HG02588 (cell line): ENCODE measurements around the gene CHD5.

Experiments used
- ATAC-seq: cut with Tn5 transposase; IDR thresholded peaks from one replicate; pipeline ENCODE4 v1.9.1; 2021; ENCODE audit warnings: mild to moderate bottlenecking, moderate library complexity; ENCODE audit not compliant: unreplicated experiment

CHD5 gene

DNA sequence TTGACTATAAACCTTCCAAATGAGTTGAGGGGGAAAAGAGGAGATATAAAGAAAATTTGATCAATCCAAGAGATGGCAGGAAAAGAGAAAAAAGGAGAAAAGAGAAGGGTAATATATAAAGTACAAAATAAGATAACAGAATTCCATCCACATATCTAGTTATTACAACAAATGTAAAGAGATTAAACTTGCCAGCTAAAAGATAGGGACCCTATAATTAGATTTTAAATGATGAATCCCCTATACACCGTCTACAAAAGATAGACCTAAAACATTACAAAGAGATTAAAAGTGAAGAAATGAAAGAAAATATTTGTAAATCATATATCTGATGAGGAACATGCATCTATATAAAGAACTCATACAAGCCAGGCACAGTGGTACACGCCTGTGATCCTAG, 63.1 kb downstream of the CHD5 start:
- ATAC-seq, result no peak

DNA sequence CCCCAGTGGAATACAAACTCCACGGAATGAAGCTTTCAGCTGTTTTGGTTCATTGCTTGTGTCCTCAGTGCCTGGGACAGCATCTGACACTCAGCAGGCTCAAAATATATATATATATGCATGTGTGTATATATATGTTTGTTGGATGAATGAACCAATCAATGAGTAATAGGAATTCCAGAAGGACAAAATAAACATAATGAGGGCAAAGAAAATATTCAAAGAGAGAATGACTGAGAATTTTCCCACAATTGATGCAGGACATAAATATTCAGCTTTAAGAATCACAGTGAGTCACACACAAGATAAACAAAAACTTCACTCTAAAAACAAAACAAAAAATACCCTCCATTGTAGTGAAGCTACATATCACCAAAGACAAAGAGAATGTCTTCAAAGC, 64.0 kb downstream of the CHD5 start:
- no peak for ATAC-seq

DNA sequence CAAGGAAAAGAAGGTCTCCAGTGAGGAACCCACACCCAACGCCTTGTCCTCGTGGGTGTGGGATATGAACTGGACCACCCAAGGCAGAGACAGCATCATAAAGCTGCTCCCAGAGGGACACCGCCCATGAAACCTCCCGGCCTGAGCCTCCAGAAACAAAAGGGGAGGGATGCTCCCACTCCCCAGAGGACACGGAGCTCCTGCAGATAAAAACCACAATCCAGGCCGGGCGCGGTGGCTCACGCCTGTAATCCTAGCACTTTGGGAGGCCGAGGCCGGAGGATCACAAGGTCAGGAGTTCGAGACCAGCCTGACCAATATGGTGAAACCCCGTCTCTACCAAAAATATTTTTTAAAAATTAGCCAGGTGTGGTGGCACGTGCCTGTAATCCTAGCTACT, 66.4 kb downstream of the CHD5 start:
- ATAC-seq, result no peak

DNA sequence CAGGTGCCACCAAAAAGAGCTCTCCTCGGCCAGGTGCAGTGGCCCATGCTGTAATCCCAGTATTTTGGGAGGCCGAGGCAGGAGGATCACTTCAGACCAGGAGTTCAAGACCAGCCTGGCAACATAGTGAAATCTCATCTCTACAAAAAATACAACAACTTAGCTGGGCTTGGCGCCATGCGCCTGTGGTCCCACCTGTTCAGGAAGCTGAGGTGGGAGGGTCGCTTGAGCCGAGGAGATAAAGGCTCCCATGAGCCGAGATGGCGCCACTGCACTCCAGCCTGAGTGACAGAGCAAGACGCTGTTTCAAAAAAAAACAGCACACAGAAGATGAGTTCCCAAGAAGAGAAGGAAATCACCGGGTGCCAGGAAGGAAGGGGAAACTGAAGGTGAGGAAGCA, 67.0 kb downstream of the CHD5 start:
- no peak for ATAC-seq

DNA sequence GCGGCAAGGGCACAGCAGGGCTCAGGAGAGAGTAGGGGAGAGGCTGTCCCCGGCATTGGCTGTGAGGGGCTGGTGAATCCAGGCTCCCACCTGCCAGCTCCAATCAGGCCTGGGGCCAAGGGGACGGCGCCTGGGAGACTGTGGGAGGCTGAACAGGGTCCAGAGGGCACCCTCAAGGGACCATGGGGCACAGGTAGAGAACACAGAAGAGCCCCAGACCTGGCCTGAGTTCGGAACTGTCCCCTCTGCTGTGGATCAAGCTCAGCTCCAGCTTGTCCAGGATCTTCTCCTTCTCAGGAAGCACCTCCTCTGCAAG, 67.5 kb downstream of the CHD5 start:
- no peak for ATAC-seq

DNA sequence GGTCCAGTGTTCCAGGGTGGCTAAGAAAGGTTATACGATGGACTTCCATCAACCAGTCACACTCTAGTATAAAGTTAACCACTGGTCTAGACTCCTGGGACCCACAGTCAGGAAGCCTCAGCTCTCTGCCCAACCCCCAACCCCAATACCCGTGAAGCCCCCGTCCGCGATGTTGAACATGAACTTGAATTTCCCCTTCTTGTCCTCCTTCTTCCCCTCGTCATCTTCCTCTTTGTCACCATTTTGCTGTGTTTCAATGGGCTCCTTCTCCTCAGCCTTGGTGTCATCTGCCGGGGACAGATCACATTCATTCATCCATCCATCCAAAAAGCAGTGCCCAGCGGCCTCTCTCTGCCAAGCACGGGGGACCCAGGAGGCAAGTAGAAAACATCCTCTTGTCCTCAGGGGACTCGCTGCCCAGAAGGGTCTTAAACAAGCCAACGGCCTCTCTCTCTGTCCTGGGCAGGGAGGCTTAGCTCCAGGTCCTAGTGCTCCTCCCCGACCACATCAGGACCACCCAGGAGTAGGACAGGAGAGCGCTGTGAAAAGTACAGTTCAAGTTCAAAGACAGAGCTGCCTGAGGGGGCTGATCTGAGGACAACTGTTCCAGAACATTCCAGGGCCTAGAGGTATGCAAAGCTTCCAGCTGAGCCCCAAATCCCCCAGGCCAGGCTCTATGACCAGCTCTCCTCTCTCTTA, 68.0 kb downstream of the CHD5 start:
- ATAC-seq, result no peak

DNA sequence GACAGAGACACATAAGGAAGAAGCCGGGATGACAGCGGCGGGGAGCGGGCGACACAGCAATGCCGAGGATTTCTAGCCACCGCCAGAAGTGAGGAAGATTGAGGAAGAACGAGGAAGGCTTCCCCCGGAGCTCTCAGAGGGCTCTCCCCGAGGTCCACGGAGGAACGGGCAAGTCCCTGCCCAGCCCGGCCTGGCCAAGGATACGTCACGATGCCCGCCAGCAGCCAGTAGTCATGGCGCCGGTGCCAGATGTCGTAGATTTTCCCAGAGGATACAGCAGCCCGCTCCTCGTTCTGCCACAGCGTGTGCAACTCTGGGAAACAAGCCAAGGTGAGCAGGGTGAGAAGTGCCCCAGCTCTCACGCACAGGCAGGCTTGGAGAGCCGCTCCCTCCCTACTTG, 68.5 kb downstream of the CHD5 start:
- no peak for ATAC-seq

DNA sequence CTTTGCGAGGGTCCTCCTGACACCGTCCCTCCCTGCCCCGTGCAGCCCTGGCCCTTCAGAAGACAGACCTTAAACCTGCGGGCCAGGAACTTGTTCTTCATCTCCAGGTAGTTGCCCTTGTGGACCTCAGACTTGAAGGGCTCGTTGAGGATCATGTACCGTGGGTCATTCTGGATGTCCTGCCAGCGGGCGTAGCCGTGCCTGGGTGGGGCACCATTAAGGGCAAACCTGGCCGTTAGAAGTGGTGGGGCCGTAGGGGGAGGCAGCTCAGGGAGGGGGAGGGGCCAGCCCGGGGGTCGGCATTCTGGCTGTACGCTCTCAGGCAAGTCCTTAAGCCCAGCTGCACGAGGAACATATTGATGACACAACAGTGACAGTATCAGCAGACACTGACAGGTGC, 69.8 kb downstream of the CHD5 start:
- ATAC-seq, result no peak

DNA sequence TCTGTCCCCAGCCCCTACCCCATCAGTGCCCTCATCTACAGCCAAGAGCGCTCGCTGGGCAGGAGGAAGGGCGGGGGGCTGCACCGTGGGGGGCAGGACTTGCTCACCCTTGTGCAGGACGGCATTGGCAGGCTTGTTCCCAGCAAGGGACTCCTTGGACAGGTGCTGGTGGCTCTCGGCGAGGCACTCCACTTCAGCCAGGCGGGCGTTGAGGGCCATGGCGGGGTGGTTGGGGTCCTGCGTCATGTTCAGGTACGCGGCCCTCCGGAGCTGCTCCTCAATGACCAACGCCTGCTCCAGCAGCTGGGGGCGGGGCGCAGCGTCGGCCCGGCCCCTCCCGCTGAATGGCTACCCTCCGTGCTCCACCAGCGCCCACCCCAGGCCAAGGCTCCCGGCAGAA, 70.4 kb downstream of the CHD5 start:
- ATAC-seq, result no peak

DNA sequence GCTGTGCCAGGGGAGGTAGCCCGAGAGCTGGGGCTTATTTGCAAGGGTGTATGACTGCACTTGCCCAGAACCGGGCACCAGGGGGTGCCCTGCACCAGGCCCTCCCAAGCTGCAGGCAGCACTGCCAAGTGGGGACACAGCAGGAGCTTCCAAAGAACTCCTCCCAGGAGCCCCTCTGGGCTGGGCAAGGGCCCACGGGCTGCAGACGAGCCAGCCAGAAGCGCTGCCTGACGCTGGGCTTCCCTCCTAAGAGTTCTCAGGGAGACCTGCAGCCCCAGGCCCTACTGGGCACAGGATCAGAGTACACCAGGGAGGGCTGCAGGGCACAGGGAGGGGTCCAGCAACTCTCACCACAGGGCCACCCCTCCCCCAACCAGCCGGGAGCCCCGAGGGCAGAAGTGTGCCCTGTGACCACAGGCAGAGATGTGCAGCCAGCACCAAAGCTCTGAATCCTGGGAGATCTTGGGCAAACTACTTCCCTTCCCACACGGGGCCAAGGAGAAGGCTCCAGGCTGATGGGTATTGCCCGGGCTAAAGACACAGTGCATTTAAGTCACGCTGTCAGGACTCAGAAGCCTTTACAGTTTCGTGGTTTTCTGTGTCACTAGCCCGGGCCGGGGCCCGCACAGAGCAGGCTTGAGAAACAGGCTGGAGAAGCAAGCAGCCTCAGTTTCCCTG, 71.0 kb downstream of the CHD5 start:
- ATAC-seq, result no peak

DNA sequence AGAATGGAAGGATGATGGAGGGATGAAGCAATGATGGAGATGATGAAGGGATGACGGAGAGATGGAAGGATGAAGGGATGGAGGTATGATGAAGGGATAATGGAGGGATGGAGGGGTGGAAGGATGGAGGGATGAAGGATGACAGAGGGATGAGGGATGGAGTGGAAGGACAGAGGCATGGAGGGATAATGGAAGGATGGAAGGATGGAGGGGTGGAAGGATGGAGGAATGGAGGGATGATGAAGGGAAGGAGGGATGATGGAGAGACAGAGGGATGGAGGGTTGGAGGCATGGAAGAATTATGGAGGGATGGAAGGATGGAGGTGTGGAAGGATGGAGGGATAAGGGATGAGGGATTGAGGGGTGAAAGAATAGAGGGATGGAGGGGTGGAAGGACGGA, 71.6 kb downstream of the CHD5 start:
- ATAC-seq, result no peak

DNA sequence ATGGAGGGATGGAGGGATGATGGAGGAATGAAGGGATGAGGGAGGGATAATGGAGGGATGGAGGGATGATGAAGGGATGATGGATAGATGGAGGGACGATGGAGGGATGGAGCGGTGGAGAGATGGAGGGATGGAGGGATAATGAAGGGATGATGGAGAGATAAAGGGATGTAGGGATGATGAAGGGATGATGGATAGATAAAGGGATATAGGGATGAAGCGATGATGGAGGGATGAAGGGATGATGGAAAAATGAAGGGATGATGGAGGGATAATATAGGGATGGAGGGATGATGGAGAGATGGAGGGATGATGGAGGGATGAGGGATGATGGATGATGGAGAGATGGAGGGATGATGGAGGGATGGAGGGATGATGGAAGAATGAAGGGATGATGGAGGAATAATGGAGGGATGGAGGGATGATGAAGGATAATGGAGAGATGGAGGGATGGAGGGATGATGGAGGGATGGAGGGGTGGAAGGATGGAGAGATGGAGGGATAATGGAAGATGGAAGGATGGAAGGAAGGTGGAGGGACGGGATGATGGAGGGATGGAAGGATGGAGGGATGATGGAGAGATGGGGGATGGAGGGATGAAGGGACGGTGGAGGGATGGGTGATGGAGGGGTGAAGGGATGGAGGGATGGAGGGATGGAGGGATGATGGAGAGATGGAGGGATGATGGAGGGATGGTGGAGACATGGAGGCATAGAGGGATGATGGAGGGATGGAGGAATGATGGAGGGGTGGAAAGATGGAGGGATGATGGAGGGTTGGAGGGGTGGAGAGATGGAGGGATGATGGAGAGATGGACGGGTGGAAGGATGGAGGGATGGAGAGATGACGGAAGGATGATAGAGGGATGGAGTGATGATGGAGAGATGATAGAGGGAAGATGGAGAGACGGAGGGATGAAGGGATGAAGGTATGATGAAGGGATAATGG, 72.4 kb downstream of the CHD5 start:
- ATAC-seq, result no peak

DNA sequence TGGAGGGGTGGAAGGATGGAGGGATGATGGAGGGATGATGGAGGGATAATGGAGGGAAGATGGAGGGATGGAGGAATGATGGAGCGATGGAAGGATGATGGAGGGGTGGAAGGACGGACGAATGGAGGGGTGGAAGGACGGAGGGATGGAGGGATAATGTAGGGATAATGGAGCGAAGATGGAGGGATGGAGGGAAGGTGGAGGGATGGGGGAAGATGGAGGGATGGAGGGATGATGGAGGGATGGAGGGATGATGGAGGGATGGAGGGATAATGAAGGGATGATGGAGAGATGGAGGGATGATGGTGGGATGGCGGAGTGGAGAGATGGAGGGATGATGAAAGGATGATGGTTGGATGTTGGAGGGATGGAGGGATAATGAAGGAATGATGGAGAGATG, 73.1 kb downstream of the CHD5 start:
- no peak for ATAC-seq

DNA sequence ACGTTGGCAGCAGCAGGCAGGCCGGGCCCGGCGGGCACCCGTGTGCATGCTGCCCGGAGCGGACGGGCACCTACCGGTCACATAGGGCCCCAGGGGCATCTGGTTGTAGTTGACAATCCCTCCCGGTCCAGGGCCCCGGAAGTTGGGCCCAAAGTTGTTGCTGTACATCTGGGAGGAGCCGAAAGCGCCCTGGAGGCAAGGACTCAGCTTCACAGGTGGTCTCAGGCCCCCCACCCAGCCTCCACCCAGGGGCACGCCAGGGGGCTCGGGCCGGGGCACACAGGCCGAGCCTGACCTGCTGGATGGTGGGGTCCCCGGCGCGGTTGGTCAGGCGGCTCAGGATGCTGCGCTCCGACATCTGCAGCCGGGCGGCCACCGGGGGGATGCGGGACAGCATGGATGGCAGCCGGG, 73.8 kb downstream of the CHD5 start:
- ATAC-seq, result no peak

DNA sequence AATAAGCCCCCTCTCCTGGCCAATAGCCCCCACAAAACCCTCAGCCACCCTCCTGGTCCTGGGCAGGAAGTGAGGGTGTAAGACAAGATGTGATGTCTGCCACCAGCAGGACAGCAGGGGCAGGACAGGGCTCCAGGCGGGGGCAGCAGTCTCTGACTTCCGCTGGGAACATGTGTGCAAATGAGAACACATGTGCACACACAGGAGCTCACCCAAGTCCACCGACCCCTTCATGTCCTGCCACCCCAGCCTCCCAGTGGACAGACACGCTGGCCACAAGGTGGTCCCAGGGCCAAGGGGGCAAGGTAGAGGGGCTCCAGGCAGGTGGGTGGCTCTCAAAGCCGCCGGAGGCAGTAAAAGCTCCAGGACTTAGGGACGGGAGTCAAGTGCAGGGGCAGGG, 74.4 kb downstream of the CHD5 start:
- no peak for ATAC-seq

DNA sequence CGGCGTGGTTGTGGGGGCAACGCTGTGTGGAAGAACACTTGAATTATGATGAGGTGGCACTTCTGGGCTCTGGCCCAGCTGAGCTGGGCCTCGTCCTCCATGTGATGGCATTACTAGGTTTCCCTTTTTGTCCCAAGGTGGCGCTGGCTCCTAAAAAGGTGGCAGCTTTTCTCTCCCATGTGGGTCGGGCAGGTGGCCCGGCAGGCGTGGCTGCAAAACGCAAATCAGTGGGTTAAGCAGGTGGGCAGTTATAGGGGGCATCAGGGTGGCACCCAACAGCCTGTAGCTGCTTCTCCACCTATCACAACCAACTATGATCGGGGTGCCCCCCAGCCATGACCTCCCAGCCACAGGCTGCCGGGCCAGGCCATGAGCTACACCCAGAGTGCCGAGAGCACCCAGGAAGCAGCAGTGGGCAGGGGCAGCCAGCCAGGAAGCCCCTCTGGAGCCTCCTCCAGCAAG, 74.9 kb downstream of the CHD5 start:
- ATAC-seq, result no peak

DNA sequence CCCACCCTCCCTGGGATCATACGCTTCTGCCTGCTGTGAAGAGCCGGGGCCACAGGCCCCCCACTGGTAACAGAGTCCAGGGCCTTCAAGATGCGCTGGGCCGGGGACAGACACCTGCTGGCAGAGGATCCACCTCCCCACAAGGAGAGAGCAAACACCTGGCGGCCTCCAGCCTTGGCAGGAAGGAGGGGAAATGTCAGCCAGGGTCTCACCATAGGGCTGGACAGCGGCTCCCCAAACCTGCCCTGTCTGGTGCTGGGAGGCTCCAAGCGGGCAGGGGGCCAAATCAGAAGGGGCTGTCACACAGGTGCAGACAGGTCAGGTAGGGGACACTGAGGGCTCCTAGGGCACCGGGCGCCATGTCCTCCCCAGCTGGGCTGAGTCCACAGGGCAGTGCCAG, 75.5 kb downstream of the CHD5 start:
- no peak for ATAC-seq

DNA sequence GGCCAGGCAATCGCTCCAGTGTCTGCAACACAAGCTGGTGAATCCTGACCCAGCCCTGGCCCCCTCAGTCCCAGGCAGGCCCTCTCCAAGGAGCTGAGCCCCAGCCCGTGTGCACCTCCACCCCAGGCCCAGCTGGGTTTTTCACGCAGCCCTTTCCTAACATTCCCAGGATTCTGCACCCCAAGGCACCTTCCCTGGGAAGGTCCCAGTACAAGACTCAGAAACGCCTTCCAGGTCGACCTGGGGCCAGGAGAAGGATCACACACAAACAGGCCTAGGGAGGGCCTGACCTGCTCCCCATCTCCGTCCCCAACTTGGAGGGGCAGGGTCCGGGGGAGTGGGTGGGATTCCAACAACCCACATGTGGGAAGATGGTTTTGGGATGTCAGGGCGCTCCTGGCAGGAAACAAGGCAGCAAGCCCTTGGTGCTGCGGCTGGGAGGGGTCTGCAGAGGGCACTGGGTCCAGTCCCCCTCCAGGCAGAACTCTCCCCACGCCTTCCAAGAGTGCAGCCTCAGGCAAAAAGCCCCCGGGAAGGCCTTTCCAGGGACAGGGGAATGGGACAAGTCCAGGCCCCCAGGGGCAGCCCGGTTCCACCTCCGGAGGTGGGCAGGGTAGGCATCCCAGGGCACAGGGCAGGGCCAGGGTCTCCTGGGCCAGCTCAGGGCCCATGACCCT, 76.1 kb downstream of the CHD5 start:
- ATAC-seq, result no peak

DNA sequence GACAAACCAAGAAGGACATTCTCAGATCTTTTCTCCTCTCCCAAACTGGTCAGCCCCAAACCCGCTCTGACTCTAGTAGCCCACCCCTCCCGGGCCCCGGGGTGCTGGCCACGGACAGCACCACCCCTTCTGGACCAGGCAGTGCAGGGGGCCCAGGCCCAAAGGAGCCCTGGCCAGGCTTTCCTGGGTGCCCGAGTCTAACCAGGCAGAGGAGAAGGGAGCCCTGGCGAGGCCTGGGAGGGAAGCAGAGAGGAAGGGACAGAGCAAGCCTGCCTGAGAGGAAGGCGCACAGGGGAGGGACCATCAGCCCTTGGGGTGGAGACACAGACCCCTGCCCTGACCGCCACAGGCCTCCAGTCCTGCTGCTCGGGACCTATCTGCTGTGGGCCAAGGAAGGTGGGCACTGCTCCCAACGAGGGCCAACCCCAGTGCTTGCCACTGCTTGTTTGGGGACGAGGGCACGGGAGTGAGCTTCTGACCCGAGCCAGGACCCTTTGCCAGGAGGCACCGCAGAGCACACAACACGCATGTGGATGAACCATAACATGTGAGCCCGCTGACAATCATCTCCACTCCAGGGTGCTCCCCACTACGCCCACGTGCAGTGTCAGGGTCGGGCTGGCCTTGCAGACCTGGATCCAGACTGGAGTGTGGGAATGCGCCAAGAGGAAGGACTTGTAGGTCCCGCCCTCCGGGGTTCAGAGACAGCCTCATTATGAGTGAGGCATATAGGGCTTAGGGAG, 76.8 kb downstream of the CHD5 start:
- no peak for ATAC-seq

DNA sequence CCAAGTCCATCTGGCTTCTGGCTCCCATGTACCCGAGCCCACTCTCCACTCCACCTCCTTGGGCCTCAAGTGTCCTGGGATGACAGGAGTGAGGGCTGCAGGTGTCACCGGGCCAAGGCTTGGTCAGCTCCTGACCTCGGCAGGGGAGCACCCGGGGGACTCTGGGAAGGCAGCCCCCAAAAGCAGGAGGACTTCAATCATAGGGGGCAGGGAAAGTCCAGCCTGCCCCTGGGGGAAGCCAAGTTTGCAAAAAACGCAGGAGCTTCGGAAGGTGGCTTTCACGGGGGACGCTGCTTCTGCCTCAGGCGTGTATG, 77.6 kb downstream of the CHD5 start:
- ATAC-seq, result no peak
